Measurements from ENCODE around the gene SUSD6.
A peak's percentile ranks its signal among the peaks of the same experiment; 100 is the strongest.
"Not testable (repeated sequence)": the region's sequence is repeated elsewhere in the genome, so short reads cannot be mapped to it uniquely, and the experiment has no call there.

The SUSD6 gene

GRCh38 chr14:69720912-69721311 is 109.5 kb downstream of the SUSD6 start:
- FAIRE-seq = no peak
- no peak for TF ChIP-seq CTCF (IDR thresholded peaks at IDR 0.05; ENCODE audit: insufficient read depth, missing control alignments)

GRCh38 chr14:69726761-69727511 is 115.5 kb downstream of the SUSD6 start:
- no peak for FAIRE-seq
- DNase-seq (ENCODE audit: insufficient read length, low spot score) = peak; percentile 86
- TF ChIP-seq CTCF (IDR thresholded peaks at IDR 0.05; ENCODE audit: insufficient read depth, missing control alignments) = peak; percentile 89

More at GRCh38 chr14:69720912-69721311, 109.5 kb downstream of the SUSD6 start:
- no peak for DNase-seq (ENCODE audit: insufficient read length, low spot score)

- TF ChIP-seq CTCF (IDR thresholded peaks at IDR 0.05; ENCODE audit: insufficient read depth, missing control alignments) = no peak
- FAIRE-seq (no peak), DNase-seq (ENCODE audit: insufficient read length, low spot score) (no peak)
Measured at GRCh38 chr14:69727860-69728259, 116.5 kb downstream of the SUSD6 start.

GRCh38 chr14:69731919-69732598 is 120.7 kb downstream of the SUSD6 start:
- not testable (repeated sequence) for FAIRE-seq; DNase-seq (ENCODE audit: insufficient read length, low spot score)

- FAIRE-seq; DNase-seq (ENCODE audit: insufficient read length, low spot score): not testable (repeated sequence)
Measured at GRCh38 chr14:69736405-69736804, 125.0 kb downstream of the SUSD6 start.

GRCh38 chr14:69741055-69741454 is 129.7 kb downstream of the SUSD6 start:
- FAIRE-seq (no peak), DNase-seq (ENCODE audit: insufficient read length, low spot score) (no peak)
- no peak for TF ChIP-seq CTCF (IDR thresholded peaks at IDR 0.05; ENCODE audit: insufficient read depth, missing control alignments)

GRCh38 chr14:69749956-69750355 is 138.6 kb downstream of the SUSD6 start:
- no peak for TF ChIP-seq CTCF (IDR thresholded peaks at IDR 0.05; ENCODE audit: insufficient read depth, missing control alignments)
- DNase-seq (ENCODE audit: insufficient read length, low spot score) = no peak
- no peak for FAIRE-seq

GRCh38 chr14:69750495-69750894 is 139.1 kb downstream of the SUSD6 start:
- no peak for TF ChIP-seq CTCF (IDR thresholded peaks at IDR 0.05; ENCODE audit: insufficient read depth, missing control alignments)
- DNase-seq (ENCODE audit: insufficient read length, low spot score) (no peak), FAIRE-seq (no peak)
